Osteoblast (primary cell): Measurements from ENCODE around the gene KRT24. TPM values are rescaled to one million over a fixed set of nuclear protein-coding genes. Genes with fewer than 3 reads are reported as not detected.
A peak's percentile ranks its signal among the peaks of the same experiment; 100 is the strongest.

ENCODE experiments used
- DNase-seq: peaks from one replicate; pipeline ENCODE4 v3.0.0; 2011; ENCODE audit warnings: low spot score, mixed read lengths; ENCODE audit not compliant: insufficient read length; ENCODE audit errors: missing footprints
- H2AFZ ChIP-seq: 2 replicates; pipeline ENCODE4 v1.6.0; 2011; ENCODE audit warnings: mild to moderate bottlenecking, low read length
- H3K27ac ChIP-seq: 2 replicates; pipeline ENCODE4 v1.5.1; 2011; ENCODE audit warnings: mild to moderate bottlenecking, low read depth, low read length, moderate library complexity
- H3K27me3 ChIP-seq: 2 replicates; pipeline ENCODE4 v1.6.0; 2012; ENCODE audit warnings: mild to moderate bottlenecking, control low read depth, inconsistent platforms, low read length, moderate library complexity; ENCODE audit not compliant: insufficient read depth
- H3K36me3 ChIP-seq: 2 replicates; pipeline ENCODE4 v1.5.1; 2011; ENCODE audit warnings: mild to moderate bottlenecking, low read length, control low read depth, moderate library complexity; ENCODE audit not compliant: insufficient read depth
- H3K4me1 ChIP-seq: 2 replicates; pipeline ENCODE4 v1.5.1; 2011; ENCODE audit warnings: mild to moderate bottlenecking, low read length, control low read depth, moderate library complexity; ENCODE audit not compliant: insufficient read depth
- H3K4me2 ChIP-seq: 2 replicates; pipeline ENCODE4 v1.6.0; 2011; ENCODE audit warnings: mild to moderate bottlenecking, low read length; ENCODE audit not compliant: insufficient read depth
- H3K4me3 ChIP-seq: fragments of 200-600 bp; sonication (generic); 3 replicates; pipeline ENCODE4 v1.5.1; 2012; ENCODE audit warnings: mild to moderate bottlenecking, low read length, inconsistent platforms; ENCODE audit not compliant: insufficient read depth
- H3K79me2 ChIP-seq: 2 replicates; pipeline ENCODE4 v1.6.0; 2012; ENCODE audit warnings: mild to moderate bottlenecking, low read length, control low read depth, inconsistent platforms; ENCODE audit not compliant: insufficient read depth
- H3K9me3 ChIP-seq: 2 replicates; pipeline ENCODE4 v1.5.1; 2011; ENCODE audit warnings: low read depth, low read length, control low read depth
- H4K20me1 ChIP-seq: 2 replicates; pipeline ENCODE4 v1.6.0; 2012; ENCODE audit warnings: mild to moderate bottlenecking, low read length, control low read depth; ENCODE audit not compliant: insufficient read depth
- total RNA-seq: library from RNA; depleted of rRNA; stranded (reverse); fragments of >200 nt; gene quantifications from 2 replicates; pipeline ENCODE4 v1.2.3, GENCODE V29; 2012
- TF ChIP-seq, protein P1 (sequence below): IDR thresholded peaks from 2 replicates; pipeline ENCODE4 v1.5.1; 2011; ENCODE audit warnings: mild to moderate bottlenecking, low read depth, low read length, moderate library complexity; ENCODE audit errors: extremely low read depth

The KRT24 gene
- total RNA-seq, 1 donor: not detected

DNA sequence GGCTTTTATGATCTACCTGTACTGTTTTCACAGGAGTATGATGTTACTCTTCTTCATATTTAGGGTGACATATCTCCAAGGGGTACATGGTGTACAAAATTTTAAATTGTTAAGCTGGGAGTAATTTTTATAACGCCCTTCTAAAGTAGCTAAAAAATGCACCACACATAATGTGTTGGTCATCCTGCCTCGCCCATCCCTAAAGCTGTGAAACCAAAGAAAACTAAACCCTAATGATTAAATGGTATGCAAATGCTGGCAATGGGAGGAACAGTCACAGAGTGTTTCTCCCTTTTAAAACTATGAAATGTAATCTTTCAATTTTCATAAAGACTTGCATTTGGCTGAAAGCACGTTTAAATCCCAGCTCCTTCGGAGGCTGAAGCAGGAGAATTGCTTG, 2.0 kb upstream of the KRT24 start:
- Histone ChIP-seq H3K4me1 (no peaks in the 10 kb centered on the region), H3K27me3 (peaks cover 28% of the 10 kb centered on the region), H4K20me1 (no peaks in the 10 kb centered on the region), H3K4me3 (no peak overlapping the region), H2AFZ (no peak overlapping the region), H3K36me3 (no peaks in the 10 kb centered on the region), H3K27ac (no peak overlapping the region), H3K4me2 (no peak overlapping the region), H3K79me2 (no peaks in the 10 kb centered on the region), H3K9me3 (no peaks in the 10 kb centered on the region)
- DNase-seq: no peak
- TF ChIP-seq, protein P1, sequence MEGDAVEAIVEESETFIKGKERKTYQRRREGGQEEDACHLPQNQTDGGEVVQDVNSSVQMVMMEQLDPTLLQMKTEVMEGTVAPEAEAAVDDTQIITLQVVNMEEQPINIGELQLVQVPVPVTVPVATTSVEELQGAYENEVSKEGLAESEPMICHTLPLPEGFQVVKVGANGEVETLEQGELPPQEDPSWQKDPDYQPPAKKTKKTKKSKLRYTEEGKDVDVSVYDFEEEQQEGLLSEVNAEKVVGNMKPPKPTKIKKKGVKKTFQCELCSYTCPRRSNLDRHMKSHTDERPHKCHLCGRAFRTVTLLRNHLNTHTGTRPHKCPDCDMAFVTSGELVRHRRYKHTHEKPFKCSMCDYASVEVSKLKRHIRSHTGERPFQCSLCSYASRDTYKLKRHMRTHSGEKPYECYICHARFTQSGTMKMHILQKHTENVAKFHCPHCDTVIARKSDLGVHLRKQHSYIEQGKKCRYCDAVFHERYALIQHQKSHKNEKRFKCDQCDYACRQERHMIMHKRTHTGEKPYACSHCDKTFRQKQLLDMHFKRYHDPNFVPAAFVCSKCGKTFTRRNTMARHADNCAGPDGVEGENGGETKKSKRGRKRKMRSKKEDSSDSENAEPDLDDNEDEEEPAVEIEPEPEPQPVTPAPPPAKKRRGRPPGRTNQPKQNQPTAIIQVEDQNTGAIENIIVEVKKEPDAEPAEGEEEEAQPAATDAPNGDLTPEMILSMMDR: no peak

DNA sequence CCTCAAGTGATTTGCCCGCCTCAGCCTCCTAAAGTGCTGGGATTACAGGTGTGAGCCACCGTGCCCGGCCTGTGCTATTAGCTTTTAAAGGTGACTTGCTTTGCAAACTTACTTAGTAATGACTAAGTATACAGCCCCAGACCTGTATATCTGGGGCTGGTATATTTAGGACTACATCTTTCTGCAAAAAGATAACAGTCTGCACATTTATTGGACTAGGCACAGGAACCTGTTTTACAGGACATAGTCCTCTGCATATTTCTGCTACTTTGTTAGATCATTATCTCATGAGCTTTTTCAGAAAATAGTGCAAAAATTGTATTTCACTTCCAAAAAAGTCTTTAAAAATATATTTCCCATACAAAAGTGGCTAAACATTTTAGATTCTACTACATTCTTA, 1.3 kb downstream of the KRT24 start:
- H2AFZ ChIP-seq: no peak overlapping the region
- TF ChIP-seq, protein P1: no peak
- H3K36me3 ChIP-seq: no peaks in the 10 kb centered on the region
- no peak overlapping the region for H3K4me3 ChIP-seq
- no peak for DNase-seq
- no peak overlapping the region for H3K4me2 ChIP-seq
- no peaks in the 10 kb centered on the region for H3K4me1 ChIP-seq
- H3K79me2 ChIP-seq: no peaks in the 10 kb centered on the region
- no peak overlapping the region for H3K27ac ChIP-seq
- H3K9me3 ChIP-seq: no peaks in the 10 kb centered on the region
- H4K20me1 ChIP-seq: no peaks in the 10 kb centered on the region
- H3K27me3 ChIP-seq: peaks cover 50% of the 10 kb centered on the region

DNA sequence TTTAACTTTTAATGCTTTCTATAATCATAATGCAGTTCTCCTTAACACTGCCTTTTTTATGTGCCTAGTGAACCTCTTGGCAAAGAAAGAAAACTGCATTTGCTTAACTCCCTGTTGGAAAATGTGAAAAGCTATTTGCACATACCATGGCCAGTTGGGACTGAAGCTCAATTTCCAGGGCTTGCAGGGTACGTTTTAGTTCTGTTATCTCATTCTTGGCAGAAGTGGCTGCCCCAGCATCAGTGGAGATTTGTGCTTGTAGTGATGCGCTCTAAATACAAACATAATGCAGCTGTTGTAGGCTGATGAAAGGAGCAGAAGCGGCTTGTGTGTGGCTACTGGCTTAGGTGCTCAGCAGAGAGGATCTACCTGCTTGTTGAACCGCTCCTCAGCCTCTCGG, 3.7 kb downstream of the KRT24 start:
- no peaks in the 10 kb centered on the region for H3K36me3 ChIP-seq
- no peak overlapping the region for H3K4me3 ChIP-seq
- no peaks in the 10 kb centered on the region for H3K79me2 ChIP-seq
- TF ChIP-seq, protein P1: no peak
- no peaks in the 10 kb centered on the region for H4K20me1 ChIP-seq
- H3K27ac ChIP-seq: no peak overlapping the region
- H2AFZ ChIP-seq: no peak overlapping the region
- DNase-seq: peak; percentile 19
- H3K9me3 ChIP-seq: no peaks in the 10 kb centered on the region
- peaks cover 65% of the 10 kb centered on the region for H3K27me3 ChIP-seq
- H3K4me2 ChIP-seq: no peak overlapping the region
- no peaks in the 10 kb centered on the region for H3K4me1 ChIP-seq

DNA sequence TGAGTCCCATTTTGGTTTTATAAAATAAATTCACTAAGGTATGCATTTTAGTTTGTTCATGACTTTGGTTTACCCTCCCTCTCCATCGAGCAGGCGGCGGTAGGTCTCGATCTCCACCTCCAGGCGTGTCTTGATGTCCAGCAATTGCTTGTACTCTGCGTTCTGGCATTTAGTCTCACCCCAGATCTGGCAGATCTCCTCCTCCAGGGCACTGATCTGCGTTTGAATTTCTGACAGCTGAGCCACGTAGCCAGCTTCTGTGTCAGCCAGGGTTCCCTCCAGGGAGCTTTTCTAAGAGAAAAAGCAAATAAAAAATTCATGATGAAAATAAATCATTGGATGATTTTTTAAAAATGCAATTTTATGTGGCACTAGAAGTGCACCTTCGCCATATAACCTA, 4.2 kb downstream of the KRT24 start:
- Histone ChIP-seq H3K27ac (no peak overlapping the region), H3K4me2 (no peak overlapping the region), H3K36me3 (no peaks in the 10 kb centered on the region), H3K9me3 (no peaks in the 10 kb centered on the region), H3K4me1 (no peaks in the 10 kb centered on the region), H2AFZ (peak overlapping the region; percentile 28), H4K20me1 (no peaks in the 10 kb centered on the region), H3K27me3 (peaks cover 64% of the 10 kb centered on the region), H3K79me2 (no peaks in the 10 kb centered on the region), H3K4me3 (no peak overlapping the region)
- TF ChIP-seq, protein P1: no peak
- peak; percentile 76 for DNase-seq
